GM18502 (cell line): ENCODE measurements around the gene ZNF430.
"Not testable (repeated sequence)": the region's sequence is repeated elsewhere in the genome, so short reads cannot be mapped to it uniquely, and the experiment has no call there.

ENCODE experiments used
- ATAC-seq: cut with Tn5 transposase; IDR thresholded peaks from one replicate; pipeline ENCODE4 v1.9.1; 2021; ENCODE audit warnings: mild to moderate bottlenecking; ENCODE audit not compliant: unreplicated experiment, poor library complexity

ZNF430 gene

GRCh38 chr19:21020298-21021227 is at the start of gene ZNF430:
ZNF430 (plus strand) TSS chr19:21020657; CDS start chr19:21020801, 144 bp downstream.
- ATAC-seq: peak; percentile 95

GRCh38 chr19:20992788-20993187 is 27.7 kb upstream of the ZNF430 start:
- not testable (repeated sequence) for ATAC-seq

GRCh38 chr19:20999731-21000352 is 20.6 kb upstream of the ZNF430 start:
- peak; percentile 100 for ATAC-seq

GRCh38 chr19:21021238-21021637 is 781 bp downstream of the ZNF430 start:
- not testable (repeated sequence) for ATAC-seq

- ATAC-seq: no peak
Measured at GRCh38 chr19:21022996-21023395, 2.5 kb downstream of the ZNF430 start.

GRCh38 chr19:21023901-21024300 is 3.4 kb downstream of the ZNF430 start:
- no peak for ATAC-seq

GRCh38 chr19:21028969-21029268 is 8.5 kb downstream of the ZNF430 start:
- ATAC-seq: no peak

GRCh38 chr19:21045028-21045427 is 24.6 kb downstream of the ZNF430 start:
- no peak for ATAC-seq

- ATAC-seq: no peak
Measured at GRCh38 chr19:21046489-21046888, 26.0 kb downstream of the ZNF430 start.

GRCh38 chr19:21047716-21048115 is 27.3 kb downstream of the ZNF430 start:
- ATAC-seq: no peak

- ATAC-seq: no peak
Measured at GRCh38 chr19:21052902-21053301, 32.4 kb downstream of the ZNF430 start.

GRCh38 chr19:21065336-21065735 is 44.9 kb downstream of the ZNF430 start:
- no peak for ATAC-seq

GRCh38 chr19:21082011-21082975 is 61.8 kb downstream of the ZNF430 start, which contains the start of gene ZNF714:
ZNF714 (plus strand) TSS chr19:21082203; CDS start chr19:21098269, 16,066 bp downstream.
- ATAC-seq: peak; percentile 98

- ATAC-seq: no peak
Measured at GRCh38 chr19:21084343-21084742, 63.9 kb downstream of the ZNF430 start.

- ATAC-seq: no peak
Measured at GRCh38 chr19:21087871-21088270, 67.4 kb downstream of the ZNF430 start.

GRCh38 chr19:21092109-21092508 is 71.7 kb downstream of the ZNF430 start:
- no peak for ATAC-seq

- no peak for ATAC-seq
Measured at GRCh38 chr19:21094347-21095025, 74.0 kb downstream of the ZNF430 start.

GRCh38 chr19:21098291-21098690 is 77.8 kb downstream of the ZNF430 start:
- ATAC-seq: no peak

- ATAC-seq: no peak
Measured at GRCh38 chr19:21101521-21102242, 81.2 kb downstream of the ZNF430 start.
